ENCODE data around the gene TMEM51.
"Not testable (repeated sequence)": the region's sequence is repeated elsewhere in the genome, so short reads cannot be mapped to it uniquely, and the experiment has no call there.

Gene TMEM51

DNA sequence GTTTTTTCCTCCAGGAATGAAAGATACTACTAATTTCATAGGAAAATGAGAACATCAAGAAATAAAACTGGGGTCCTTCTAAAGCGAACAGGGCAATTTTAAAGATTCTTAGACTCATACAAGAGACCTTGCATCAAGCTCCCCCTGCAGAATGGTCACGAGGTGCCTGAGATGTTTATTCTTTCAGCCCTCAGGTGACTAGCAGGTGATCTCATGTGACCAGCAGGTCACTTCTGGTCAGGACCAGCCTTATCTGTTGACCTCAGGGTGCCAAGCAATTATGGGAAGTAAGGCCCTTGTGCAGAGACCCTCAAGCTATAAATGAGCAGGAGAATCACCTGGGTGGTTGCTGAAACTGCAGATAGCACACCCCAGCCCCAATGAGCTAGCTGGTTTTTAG lies 20.6 kb upstream of the TMEM51 start:
- 0 out of 2 replicates have a peak, but pooled peaks cover 4% of the 10 kb centered on the region for H3K27me3 ChIP-seq (ENCODE audit: control insufficient read depth, low read length)
- TF ChIP-seq EZH2phosphoT487 (IDR thresholded peaks at IDR 0.05; ENCODE audit: borderline replicate concordance, low read length): no peak
- TF ChIP-seq, protein P1, sequence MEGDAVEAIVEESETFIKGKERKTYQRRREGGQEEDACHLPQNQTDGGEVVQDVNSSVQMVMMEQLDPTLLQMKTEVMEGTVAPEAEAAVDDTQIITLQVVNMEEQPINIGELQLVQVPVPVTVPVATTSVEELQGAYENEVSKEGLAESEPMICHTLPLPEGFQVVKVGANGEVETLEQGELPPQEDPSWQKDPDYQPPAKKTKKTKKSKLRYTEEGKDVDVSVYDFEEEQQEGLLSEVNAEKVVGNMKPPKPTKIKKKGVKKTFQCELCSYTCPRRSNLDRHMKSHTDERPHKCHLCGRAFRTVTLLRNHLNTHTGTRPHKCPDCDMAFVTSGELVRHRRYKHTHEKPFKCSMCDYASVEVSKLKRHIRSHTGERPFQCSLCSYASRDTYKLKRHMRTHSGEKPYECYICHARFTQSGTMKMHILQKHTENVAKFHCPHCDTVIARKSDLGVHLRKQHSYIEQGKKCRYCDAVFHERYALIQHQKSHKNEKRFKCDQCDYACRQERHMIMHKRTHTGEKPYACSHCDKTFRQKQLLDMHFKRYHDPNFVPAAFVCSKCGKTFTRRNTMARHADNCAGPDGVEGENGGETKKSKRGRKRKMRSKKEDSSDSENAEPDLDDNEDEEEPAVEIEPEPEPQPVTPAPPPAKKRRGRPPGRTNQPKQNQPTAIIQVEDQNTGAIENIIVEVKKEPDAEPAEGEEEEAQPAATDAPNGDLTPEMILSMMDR (IDR thresholded peaks at IDR 0.05; ENCODE audit: low read depth, low read length, poor library complexity, severe bottlenecking): no peak

GRCh38 chr1:15134285-15134684 lies 19.3 kb upstream of the TMEM51 start:
- Histone ChIP-seq H3K36me3 (ENCODE audit: control insufficient read depth, low read length) (no peaks in the 10 kb centered on the region), H4K20me1 (ENCODE audit: control insufficient read depth, insufficient read depth, low read depth, low read length) (no peaks in the 10 kb centered on the region), H3K79me2 (ENCODE audit: control insufficient read depth, low read length) (no peaks in the 10 kb centered on the region), H3K9me3 (ENCODE audit: control insufficient read depth, insufficient read depth, low read length) (no peaks in the 10 kb centered on the region), H3F3A (ENCODE audit: control insufficient read depth, insufficient read depth) (no peaks in the 10 kb centered on the region), H3K9me2 (replicated peaks; ENCODE audit: control insufficient read depth, low read length) (no peaks in the 10 kb centered on the region), H3K27me3 (ENCODE audit: control insufficient read depth, low read length) (0 out of 2 replicates have a peak, but pooled peaks cover 4% of the 10 kb centered on the region), H3K4me3 (ENCODE audit: low read length) (no peak overlapping the region), H3K4me1 (ENCODE audit: control insufficient read depth, low read length) (no peaks in the 10 kb centered on the region), H3K27ac (ENCODE audit: low read depth, low read length) (no peak overlapping the region), H3K4me2 (ENCODE audit: low read length) (no peak overlapping the region)
- TF ChIP-seq, protein P1 (IDR thresholded peaks at IDR 0.05; ENCODE audit: low read depth, low read length, poor library complexity, severe bottlenecking): no peak
- no peak for TF ChIP-seq EZH2phosphoT487 (IDR thresholded peaks at IDR 0.05; ENCODE audit: borderline replicate concordance, low read length)

More for the DNA sequence above, 20.6 kb upstream of the TMEM51 start:
- Histone ChIP-seq H4K20me1 (ENCODE audit: control insufficient read depth, insufficient read depth, low read depth, low read length) (0 out of 2 replicates have a peak, but pooled peaks cover 2% of the 10 kb centered on the region), H3K4me1 (ENCODE audit: control insufficient read depth, low read length) (no peaks in the 10 kb centered on the region), H3K4me2 (ENCODE audit: low read length) (no peak overlapping the region), H3K79me2 (ENCODE audit: control insufficient read depth, low read length) (no peaks in the 10 kb centered on the region), H3K27ac (ENCODE audit: low read depth, low read length) (no peak overlapping the region), H3K4me3 (ENCODE audit: low read length) (no peak overlapping the region), H3K36me3 (ENCODE audit: control insufficient read depth, low read length) (no peaks in the 10 kb centered on the region), H3K9me3 (ENCODE audit: control insufficient read depth, insufficient read depth, low read length) (no peaks in the 10 kb centered on the region), H3K9me2 (replicated peaks; ENCODE audit: control insufficient read depth, low read length) (no peaks in the 10 kb centered on the region), H3F3A (ENCODE audit: control insufficient read depth, insufficient read depth) (no peaks in the 10 kb centered on the region)

DNA sequence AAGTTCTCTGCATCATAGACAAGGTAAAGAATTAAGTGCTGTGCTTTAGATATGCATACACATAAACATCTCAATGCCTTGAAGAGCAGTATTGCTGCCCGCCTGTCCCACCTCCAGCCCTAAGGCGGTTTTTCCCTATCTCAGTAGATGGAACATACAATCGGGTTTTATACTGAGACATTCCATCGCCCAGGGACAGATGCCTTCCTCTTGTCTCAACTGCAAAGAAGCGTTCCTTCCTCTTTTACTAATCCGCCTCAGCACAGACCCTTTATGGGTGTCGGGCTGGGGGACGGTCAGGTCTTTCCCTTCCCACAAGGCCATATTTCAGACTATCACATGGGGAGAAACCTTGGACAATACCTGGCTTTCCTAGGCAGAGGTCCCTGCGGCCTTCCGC lies 17.9 kb upstream of the TMEM51 start:
- H3K4me2 ChIP-seq (ENCODE audit: low read length); H3K27me3 ChIP-seq (ENCODE audit: control insufficient read depth, low read length); H4K20me1 ChIP-seq (ENCODE audit: control insufficient read depth, insufficient read depth, low read depth, low read length); H3K4me3 ChIP-seq (ENCODE audit: low read length); H3K9me3 ChIP-seq (ENCODE audit: control insufficient read depth, insufficient read depth, low read length); H3F3A ChIP-seq (ENCODE audit: control insufficient read depth, insufficient read depth); H3K36me3 ChIP-seq (ENCODE audit: control insufficient read depth, low read length); H3K4me1 ChIP-seq (ENCODE audit: control insufficient read depth, low read length); H3K79me2 ChIP-seq (ENCODE audit: control insufficient read depth, low read length); H3K27ac ChIP-seq (ENCODE audit: low read depth, low read length); H3K9me2 ChIP-seq (replicated peaks; ENCODE audit: control insufficient read depth, low read length): not testable (repeated sequence)

- no peaks in the 10 kb centered on the region for H3K36me3 ChIP-seq (ENCODE audit: control insufficient read depth, low read length)
- H3K4me2 ChIP-seq (ENCODE audit: low read length): no peak overlapping the region
- H3K79me2 ChIP-seq (ENCODE audit: control insufficient read depth, low read length): no peaks in the 10 kb centered on the region
- no peaks in the 10 kb centered on the region for H4K20me1 ChIP-seq (ENCODE audit: control insufficient read depth, insufficient read depth, low read depth, low read length)
- TF ChIP-seq, protein P1 (IDR thresholded peaks at IDR 0.05; ENCODE audit: low read depth, low read length, poor library complexity, severe bottlenecking): no peak
- no peak for TF ChIP-seq EZH2phosphoT487 (IDR thresholded peaks at IDR 0.05; ENCODE audit: borderline replicate concordance, low read length)
- no peaks in the 10 kb centered on the region for H3K9me2 ChIP-seq (replicated peaks; ENCODE audit: control insufficient read depth, low read length)
- no peak overlapping the region for H3K4me3 ChIP-seq (ENCODE audit: low read length)
- no peak overlapping the region for H3K27ac ChIP-seq (ENCODE audit: low read depth, low read length)
- H3F3A ChIP-seq (ENCODE audit: control insufficient read depth, insufficient read depth): no peaks in the 10 kb centered on the region
- H3K4me1 ChIP-seq (ENCODE audit: control insufficient read depth, low read length): no peaks in the 10 kb centered on the region
- no peaks in the 10 kb centered on the region for H3K9me3 ChIP-seq (ENCODE audit: control insufficient read depth, insufficient read depth, low read length)
- H3K27me3 ChIP-seq (ENCODE audit: control insufficient read depth, low read length): 0 out of 2 replicates have a peak, but pooled peaks cover 4% of the 10 kb centered on the region
These were observed 15.7 kb upstream of the TMEM51 start for GRCh38 chr1:15137809-15138208.

Data from DOHH2 (cell line).